HEK293 (cell line): ENCODE measurements around the gene GLIS1.

Experiments
- CTCF ChIA-PET: fragments of 350-600 bp; formaldehyde crosslinking; extraction: SDS; loops from one replicate; lab custom pipeline; 2021; ENCODE audit warnings: antibody characterized with exemption; lab: Yijun Ruan, JAX
- POLR2A ChIA-PET: fragments of 300-600 bp; formaldehyde crosslinking; extraction: SDS; loops from one replicate; lab custom pipeline; 2020; ENCODE audit warnings: antibody characterized with exemption, inconsistent platforms; lab: Yijun Ruan, JAX
- H3K27ac ChIP-seq: fragments of 200-500 bp; sonication (Bioruptor generic); 2 replicates; pipeline ENCODE4 v1.5.1; 2014; ENCODE audit warnings: low read depth, low read length, control low read depth, inconsistent platforms; ENCODE audit errors: extremely low read depth
- H3K36me3 ChIP-seq, 2 experiments: fragments of 200-500 bp in 1 of 2; sonication (Bioruptor generic) in 1 of 2; 1 replicate in 1 of 2; 2 replicates in 1 of 2; pipeline ENCODE4 v1.5.1; 2014 to 2017; ENCODE audit warnings: inconsistent platforms in 2 of 2, low read length in 2 of 2; ENCODE audit not compliant: control insufficient read depth in 2 of 2, insufficient read depth in 1 of 2
- H3K4me1 ChIP-seq: fragments of 200-500 bp; sonication (Bioruptor generic); 2 replicates; pipeline ENCODE4 v1.5.1; 2014; ENCODE audit warnings: mild to moderate bottlenecking, low read length, inconsistent platforms; ENCODE audit not compliant: control insufficient read depth, insufficient read depth
- H3K4me3 ChIP-seq: 2 replicates; pipeline ENCODE4 v1.5.1; 2011; ENCODE audit warnings: low read depth, mild to moderate bottlenecking, control low read depth, low read length, moderate library complexity
- H3K9me3 ChIP-seq: fragments of 200-500 bp; sonication (Bioruptor generic); 2 replicates; pipeline ENCODE4 v1.5.1; 2014; ENCODE audit warnings: low read depth, low read length, inconsistent platforms; ENCODE audit not compliant: control insufficient read depth, insufficient read depth
- EGR2 ChIP-seq: fragments of 450-650 bp; formaldehyde crosslinking; IDR thresholded peaks from 2 replicates; pipeline ENCODE4 v1.5.1; 2016; ENCODE audit warnings: low read depth, missing biosample characterization, missing genetic modification characterization
- KLF9 ChIP-seq: fragments of 450-650 bp; formaldehyde crosslinking; IDR thresholded peaks from 2 replicates; pipeline ENCODE4 v1.5.1; 2016; ENCODE audit warnings: missing biosample characterization, missing genetic modification characterization, low read depth
- SALL2 ChIP-seq: fragments of 450-650 bp; formaldehyde crosslinking; IDR thresholded peaks from 2 replicates; pipeline ENCODE4 v1.5.0; 2017; ENCODE audit warnings: missing biosample characterization, mild to moderate bottlenecking, missing genetic modification characterization, borderline replicate concordance
- SCRT2 ChIP-seq: fragments of 450-650 bp; formaldehyde crosslinking; IDR thresholded peaks from 2 replicates; pipeline ENCODE4 v1.5.1; 2016; ENCODE audit warnings: missing biosample characterization, missing genetic modification characterization
- ZFHX2 ChIP-seq: fragments of 450-650 bp; formaldehyde crosslinking; conservative IDR thresholded peaks from 2 replicates; pipeline ENCODE4 v1.5.1; 2016; ENCODE audit warnings: missing biosample characterization, missing genetic modification characterization
- ZIC2 ChIP-seq: fragments of 450-650 bp; formaldehyde crosslinking; IDR thresholded peaks from 2 replicates; pipeline ENCODE4 v1.5.1; 2016; ENCODE audit warnings: missing biosample characterization, missing genetic modification characterization
- ZNF10 ChIP-seq: fragments of 450-650 bp; formaldehyde crosslinking; IDR thresholded peaks from 2 replicates; pipeline ENCODE4 v1.5.1; 2017; ENCODE audit warnings: missing biosample characterization, missing genetic modification characterization
- ZNF169 ChIP-seq: fragments of 450-650 bp; formaldehyde crosslinking; IDR thresholded peaks from 2 replicates; pipeline ENCODE4 v1.5.1; 2016; ENCODE audit warnings: missing biosample characterization, missing genetic modification characterization
- ZNF2 ChIP-seq: fragments of 450-650 bp; formaldehyde crosslinking; IDR thresholded peaks from 2 replicates; pipeline ENCODE4 v1.5.1; 2016; ENCODE audit warnings: missing biosample characterization, missing genetic modification characterization
- ZNF248 ChIP-seq: fragments of 450-650 bp; formaldehyde crosslinking; IDR thresholded peaks from 2 replicates; pipeline ENCODE4 v1.5.1; 2017; ENCODE audit warnings: missing biosample characterization, missing genetic modification characterization
- ZNF433 ChIP-seq: fragments of 450-650 bp; formaldehyde crosslinking; IDR thresholded peaks from 2 replicates; pipeline ENCODE4 v1.5.1; 2016; ENCODE audit warnings: missing biosample characterization, missing genetic modification characterization, low read depth
- ZNF621 ChIP-seq: fragments of 450-650 bp; formaldehyde crosslinking; IDR thresholded peaks from 2 replicates; pipeline ENCODE4 v1.5.1; 2017; ENCODE audit warnings: missing biosample characterization, missing genetic modification characterization
- ZNF785 ChIP-seq: fragments of 450-650 bp; formaldehyde crosslinking; IDR thresholded peaks from 2 replicates; pipeline ENCODE4 v1.5.1; 2016; ENCODE audit warnings: missing biosample characterization, missing genetic modification characterization
- TF ChIP-seq, protein P1 (sequence below): fragments of 450-650 bp; IDR thresholded peaks from 2 replicates; pipeline ENCODE4 v1.5.1; 2018; ENCODE audit warnings: missing biosample characterization, mild to moderate bottlenecking, missing genetic modification characterization
- TF ChIP-seq, protein P2 (sequence below): fragments of 450-650 bp; formaldehyde crosslinking; IDR thresholded peaks from 2 replicates; pipeline ENCODE4 v1.5.0; 2017; ENCODE audit warnings: missing biosample characterization, missing genetic modification characterization, borderline replicate concordance
- TF ChIP-seq, protein P3 (sequence below): fragments of 450-650 bp; formaldehyde crosslinking; IDR thresholded peaks from 2 replicates; pipeline ENCODE4 v1.5.1; 2016; ENCODE audit warnings: missing biosample characterization, missing genetic modification characterization

The GLIS1 gene

DNA sequence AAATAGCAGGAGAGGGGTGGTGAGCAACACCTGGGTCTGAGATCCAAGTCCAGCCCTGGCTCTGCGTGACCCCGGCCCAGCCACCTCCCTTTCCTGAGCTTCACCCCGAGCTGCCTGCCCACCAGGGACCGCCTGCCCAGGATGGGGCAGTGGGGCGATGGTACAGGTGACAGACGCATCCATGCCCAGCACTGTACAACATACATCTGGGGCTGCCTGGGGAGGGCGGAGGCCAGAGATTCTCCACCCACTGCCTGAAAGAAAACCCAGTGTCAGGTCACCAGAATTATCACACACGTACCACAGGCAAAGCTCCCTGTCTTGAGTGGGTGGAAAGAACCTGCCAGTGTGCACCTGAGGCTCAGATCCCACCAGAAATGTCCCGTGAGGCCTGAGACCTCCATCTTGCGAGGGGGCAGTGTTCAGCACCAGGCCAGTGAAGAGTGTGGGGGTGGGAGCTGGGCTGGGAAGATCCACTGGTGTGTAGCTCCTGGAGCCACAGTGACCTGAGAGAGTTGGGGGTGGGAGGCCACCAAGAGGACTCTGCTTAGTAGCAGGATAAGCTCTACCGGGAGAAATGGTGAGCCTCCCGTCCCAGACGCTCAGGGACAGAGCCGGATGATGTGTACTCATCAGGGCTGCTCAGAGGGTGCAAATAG lies 198.2 kb downstream of the GLIS1 start:
- no peaks in the 10 kb centered on the region for H3K36me3 ChIP-seq
- H3K9me3 ChIP-seq, result no peaks in the 10 kb centered on the region
- CTCF ChIA-PET, result interaction anchor here (0.6 to 1.8 kb wide), 5 partner anchors 9 to 187 kb away, joined by 3 to 5 read pairs (median 5); no protein-coding TSS in a partner anchor
- H3K4me1 ChIP-seq, result no peaks in the 10 kb centered on the region
- TF ChIP-seq ZFHX2 (peak; percentile 34; the same call in 1 of the 2 replicates), EGR2 (tag by site-specific recombination) (peak; percentile 43)
- TF ChIP-seq, protein P1, sequence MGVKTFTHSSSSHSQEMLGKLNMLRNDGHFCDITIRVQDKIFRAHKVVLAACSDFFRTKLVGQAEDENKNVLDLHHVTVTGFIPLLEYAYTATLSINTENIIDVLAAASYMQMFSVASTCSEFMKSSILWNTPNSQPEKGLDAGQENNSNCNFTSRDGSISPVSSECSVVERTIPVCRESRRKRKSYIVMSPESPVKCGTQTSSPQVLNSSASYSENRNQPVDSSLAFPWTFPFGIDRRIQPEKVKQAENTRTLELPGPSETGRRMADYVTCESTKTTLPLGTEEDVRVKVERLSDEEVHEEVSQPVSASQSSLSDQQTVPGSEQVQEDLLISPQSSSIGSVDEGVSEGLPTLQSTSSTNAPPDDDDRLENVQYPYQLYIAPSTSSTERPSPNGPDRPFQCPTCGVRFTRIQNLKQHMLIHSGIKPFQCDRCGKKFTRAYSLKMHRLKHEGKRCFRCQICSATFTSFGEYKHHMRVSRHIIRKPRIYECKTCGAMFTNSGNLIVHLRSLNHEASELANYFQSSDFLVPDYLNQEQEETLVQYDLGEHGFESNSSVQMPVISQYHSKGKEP (tag by site-specific recombination), result no peak
- TF ChIP-seq, all 188 proteins: peak for 2
- Histone ChIP-seq H3K4me3 (no peak overlapping the region), H3K27ac (no peak overlapping the region)
- POLR2A ChIA-PET, result no interaction called here

DNA sequence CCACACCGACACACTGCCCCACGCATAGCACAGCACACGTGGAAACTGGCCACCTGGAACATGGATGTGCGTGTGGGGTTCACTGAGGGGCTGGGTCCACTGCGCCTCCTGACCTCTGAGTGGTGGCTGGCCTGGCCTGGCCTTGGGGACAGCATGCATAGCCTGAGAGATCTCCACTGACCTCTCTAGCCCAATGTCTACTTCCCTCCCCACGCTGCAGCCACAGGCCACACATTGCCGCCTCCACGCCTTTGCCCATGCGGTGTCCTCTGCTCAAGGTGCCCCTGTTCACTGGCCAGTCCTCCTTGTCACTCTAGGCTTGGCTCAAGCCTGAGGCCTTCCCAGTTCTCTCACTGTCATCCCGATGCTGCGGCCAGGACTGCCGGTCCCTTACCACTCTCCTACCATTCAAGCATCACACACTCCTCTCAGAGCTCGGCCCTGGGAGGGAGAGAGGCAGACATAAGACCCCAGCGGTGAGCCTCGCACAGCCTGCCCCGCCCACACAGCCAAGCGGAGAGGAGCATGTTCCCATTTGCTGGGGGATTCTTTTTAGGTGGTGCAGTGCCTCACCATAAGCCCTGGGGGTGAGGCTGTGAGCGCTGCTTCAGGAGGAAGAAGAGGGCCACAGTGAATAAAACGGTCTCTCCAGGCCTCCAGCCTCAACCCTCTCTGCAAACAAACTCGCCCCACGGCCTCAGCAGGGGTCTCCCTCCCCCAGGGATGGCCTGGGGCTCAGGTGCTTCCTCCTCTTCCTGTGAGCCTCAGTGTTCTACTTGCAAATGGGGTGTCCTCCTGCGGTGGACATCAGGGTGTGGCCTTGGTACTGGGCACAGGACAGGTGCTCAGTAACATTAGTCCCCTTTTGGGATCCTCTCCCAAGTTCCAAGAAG lies 199.0 kb downstream of the GLIS1 start:
- ChIA-PET POLR2A (no interaction called here), CTCF (interaction anchor here (1.2 kb wide), 1 partner anchor 8 kb away, joined by 3 read pairs; no protein-coding TSS in a partner anchor)
- Histone ChIP-seq H3K27ac (no peak overlapping the region), H3K36me3 (no peaks in the 10 kb centered on the region), H3K4me3 (no peak overlapping the region), H3K9me3 (no peaks in the 10 kb centered on the region), H3K4me1 (no peaks in the 10 kb centered on the region)
- no peak for TF ChIP-seq ZNF433
- no peak for TF ChIP-seq ZNF169
- no peak for TF ChIP-seq ZNF248 (tag by site-specific recombination)
- peak; percentile 44 for TF ChIP-seq ZIC2 (tag by site-specific recombination)

DNA sequence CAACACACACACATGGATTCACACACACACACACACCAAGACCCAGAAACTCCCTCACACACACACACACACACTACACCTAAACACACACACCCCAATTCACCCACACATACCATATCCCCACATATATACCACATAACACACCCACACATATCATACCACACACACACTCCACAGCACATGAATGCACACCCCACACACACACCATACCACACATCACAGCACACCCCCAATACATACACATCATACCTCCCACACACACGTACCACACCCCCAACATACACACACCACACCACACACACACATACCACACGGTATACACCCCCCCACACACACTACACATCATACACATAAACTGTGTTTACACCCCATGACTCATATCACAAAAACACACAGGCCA lies 199.7 kb downstream of the GLIS1 start:
- CTCF ChIA-PET, result no interaction called here
- Histone ChIP-seq H3K4me1 (no peaks in the 10 kb centered on the region), H3K27ac (no peak overlapping the region), H3K36me3 (no peaks in the 10 kb centered on the region), H3K9me3 (no peaks in the 10 kb centered on the region), H3K4me3 (no peak overlapping the region)
- TF ChIP-seq ZFHX2 (peak; percentile 99), SALL2 (tag by site-specific recombination) (0 out of 2 replicates have a peak, but pooled peaks have one; percentile 18), KLF9 (tag by site-specific recombination) (peak; percentile 18; the same call in 1 of the 2 replicates), ZNF785 (no peak), ZNF621 (no peak), ZNF10 (tag by site-specific recombination) (no peak), EGR2 (tag by site-specific recombination) (peak; percentile 99), SCRT2 (tag by site-specific recombination) (no peak), ZNF2 (tag by site-specific recombination) (peak; percentile 48; the same call in 1 of the 2 replicates)
- TF ChIP-seq, protein P2, sequence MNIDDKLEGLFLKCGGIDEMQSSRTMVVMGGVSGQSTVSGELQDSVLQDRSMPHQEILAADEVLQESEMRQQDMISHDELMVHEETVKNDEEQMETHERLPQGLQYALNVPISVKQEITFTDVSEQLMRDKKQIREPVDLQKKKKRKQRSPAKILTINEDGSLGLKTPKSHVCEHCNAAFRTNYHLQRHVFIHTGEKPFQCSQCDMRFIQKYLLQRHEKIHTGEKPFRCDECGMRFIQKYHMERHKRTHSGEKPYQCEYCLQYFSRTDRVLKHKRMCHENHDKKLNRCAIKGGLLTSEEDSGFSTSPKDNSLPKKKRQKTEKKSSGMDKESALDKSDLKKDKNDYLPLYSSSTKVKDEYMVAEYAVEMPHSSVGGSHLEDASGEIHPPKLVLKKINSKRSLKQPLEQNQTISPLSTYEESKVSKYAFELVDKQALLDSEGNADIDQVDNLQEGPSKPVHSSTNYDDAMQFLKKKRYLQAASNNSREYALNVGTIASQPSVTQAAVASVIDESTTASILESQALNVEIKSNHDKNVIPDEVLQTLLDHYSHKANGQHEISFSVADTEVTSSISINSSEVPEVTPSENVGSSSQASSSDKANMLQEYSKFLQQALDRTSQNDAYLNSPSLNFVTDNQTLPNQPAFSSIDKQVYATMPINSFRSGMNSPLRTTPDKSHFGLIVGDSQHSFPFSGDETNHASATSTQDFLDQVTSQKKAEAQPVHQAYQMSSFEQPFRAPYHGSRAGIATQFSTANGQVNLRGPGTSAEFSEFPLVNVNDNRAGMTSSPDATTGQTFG (tag by site-specific recombination), result peak; percentile 69; the same call in 1 of the 2 replicates
- TF ChIP-seq, protein P3, sequence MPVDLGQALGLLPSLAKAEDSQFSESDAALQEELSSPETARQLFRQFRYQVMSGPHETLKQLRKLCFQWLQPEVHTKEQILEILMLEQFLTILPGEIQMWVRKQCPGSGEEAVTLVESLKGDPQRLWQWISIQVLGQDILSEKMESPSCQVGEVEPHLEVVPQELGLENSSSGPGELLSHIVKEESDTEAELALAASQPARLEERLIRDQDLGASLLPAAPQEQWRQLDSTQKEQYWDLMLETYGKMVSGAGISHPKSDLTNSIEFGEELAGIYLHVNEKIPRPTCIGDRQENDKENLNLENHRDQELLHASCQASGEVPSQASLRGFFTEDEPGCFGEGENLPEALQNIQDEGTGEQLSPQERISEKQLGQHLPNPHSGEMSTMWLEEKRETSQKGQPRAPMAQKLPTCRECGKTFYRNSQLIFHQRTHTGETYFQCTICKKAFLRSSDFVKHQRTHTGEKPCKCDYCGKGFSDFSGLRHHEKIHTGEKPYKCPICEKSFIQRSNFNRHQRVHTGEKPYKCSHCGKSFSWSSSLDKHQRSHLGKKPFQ, result 0 out of 2 replicates have a peak, but pooled peaks have one; percentile 38
- POLR2A ChIA-PET, result no interaction called here
